K562 (cell line): ENCODE results near the gene AHCYL2.

Experiments used
- CTCF ChIP-seq, 3 experiments: IDR thresholded peaks in 2 of 3; conservative IDR thresholded peaks in 1 of 3; 2 replicates each; pipeline ENCODE4 v1.5.1; 2011 to 2012; ENCODE audit warnings: low read length in 3 of 3, mild to moderate bottlenecking in 3 of 3, control low read depth in 2 of 3, improper control_type of control experiment in 1 of 3, inconsistent platforms in 1 of 3, low read depth in 1 of 3, mixed read lengths in 1 of 3, moderate library complexity in 1 of 3; ENCODE audit not compliant: insufficient read depth in 2 of 3
- MAX ChIP-seq: sonication (generic); formaldehyde crosslinking; IDR thresholded peaks from 2 replicates; pipeline ENCODE4 v1.9.0; 2022; ENCODE audit warnings: mild to moderate bottlenecking, missing genetic modification reagents
- ZNF274 ChIP-seq: IDR thresholded peaks from 2 replicates; pipeline ENCODE4 v1.6.1; 2011; ENCODE audit warnings: low read depth, mild to moderate bottlenecking, low read length, moderate library complexity, borderline replicate concordance
- ZNF586 ChIP-seq: fragments of 450-650 bp; formaldehyde crosslinking; conservative IDR thresholded peaks from 2 replicates; pipeline ENCODE4 v1.4.0; 2020; ENCODE audit warnings: mild to moderate bottlenecking, moderate library complexity

- TF ChIP-seq CTCF (IDR thresholded peaks at IDR 0.05 in 2 of 3, conservative IDR thresholded peaks at IDR 0.05 in 1 of 3; ENCODE audit: insufficient read depth in 2 of 3, low read depth in 1 of 3, low read length in 3 of 3) (no peak), ZNF586 (CRISPR knock-in tag) (no peak), MAX (no peak), ZNF274 (no peak)
Observed at GRCh38 chr7:129362496-129362895, 137.7 kb downstream of the AHCYL2 start.
